GM19328 (cell line): ENCODE results near the gene PSMC4.
A peak's percentile ranks its signal among the peaks of the same experiment; 100 is the strongest.

Source experiments
- ATAC-seq: cut with Tn5 transposase; IDR thresholded peaks from one replicate; pipeline ENCODE4 v1.9.1; 2021; ENCODE audit warnings: mild to moderate bottlenecking, moderate library complexity; ENCODE audit not compliant: unreplicated experiment

PSMC4 gene

DNA sequence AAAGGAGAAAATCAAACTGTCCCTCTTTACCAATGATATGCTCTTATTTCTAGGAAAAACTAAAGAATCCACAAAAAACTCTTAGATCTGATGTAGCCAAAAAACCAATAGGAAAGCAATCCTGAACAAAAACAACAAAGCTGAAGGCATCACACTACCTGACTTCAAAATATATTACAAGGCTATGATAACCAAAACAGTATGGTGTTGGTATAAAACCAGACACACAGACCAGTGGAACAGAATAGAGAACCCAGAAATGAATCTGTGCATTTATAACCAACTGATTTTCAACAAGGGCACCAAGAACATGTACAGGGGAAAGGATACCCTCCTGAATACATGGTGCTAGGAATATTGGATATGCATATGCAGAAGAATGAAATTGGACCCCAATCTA, 16.2 kb downstream of the PSMC4 start:
- ATAC-seq, result no peak

DNA sequence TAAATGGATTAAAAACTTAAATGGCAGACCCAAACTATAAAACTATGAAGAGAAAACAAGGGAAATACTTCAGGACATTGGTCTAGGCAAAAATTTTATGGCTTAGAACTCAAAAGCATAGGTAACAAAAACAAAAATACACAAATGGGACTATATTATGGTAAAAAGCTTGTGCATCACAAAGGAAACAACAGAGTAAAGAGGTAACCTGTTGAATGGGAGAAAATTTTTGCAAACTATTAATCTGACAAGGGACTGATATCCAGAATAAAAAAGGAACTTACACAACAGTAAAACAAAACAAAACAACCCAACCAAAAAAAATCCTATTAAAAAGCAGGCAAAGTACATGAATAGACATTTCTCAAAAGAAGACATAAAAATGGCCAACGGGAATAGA, 16.6 kb downstream of the PSMC4 start:
- ATAC-seq, result no peak

DNA sequence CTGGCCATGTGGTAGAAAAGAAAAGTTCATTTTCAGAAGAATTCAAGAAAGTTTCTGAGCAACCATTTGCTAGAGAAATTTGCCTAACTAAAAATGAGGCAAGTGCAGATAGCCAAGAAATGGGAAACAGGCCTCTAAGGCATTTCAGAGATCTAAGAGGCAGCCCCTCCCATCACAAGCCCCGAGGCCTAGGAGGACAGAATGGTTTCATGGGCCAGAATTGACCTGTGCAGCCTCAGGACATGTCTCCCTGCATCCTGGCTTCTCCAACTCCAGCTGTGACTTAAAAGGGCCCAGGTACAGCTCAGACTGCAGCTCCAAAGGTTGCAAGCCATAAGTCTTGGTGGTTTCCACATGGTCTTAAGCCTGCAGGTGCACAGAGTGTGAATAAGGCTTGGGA, 22.6 kb downstream of the PSMC4 start:
- no peak for ATAC-seq

DNA sequence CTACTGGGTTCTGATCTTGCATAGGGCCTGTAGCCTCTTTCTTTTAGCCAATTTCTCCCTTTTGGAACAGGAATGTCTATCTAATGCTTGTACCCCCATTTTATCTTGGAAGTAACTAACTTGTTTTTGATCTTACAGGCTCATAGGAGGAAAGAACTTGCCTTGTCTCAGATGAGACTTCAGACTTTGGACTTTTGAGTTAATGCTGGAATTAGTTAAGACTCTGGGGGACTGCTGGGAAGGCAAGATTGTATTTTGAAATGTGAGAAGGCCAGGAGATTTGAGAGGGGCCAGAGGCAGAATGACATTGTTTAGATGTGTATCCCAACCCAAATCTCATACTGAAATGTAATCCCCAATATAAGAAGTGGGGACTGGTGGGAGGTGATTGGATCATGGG, 23.4 kb downstream of the PSMC4 start:
- ATAC-seq, result no peak

DNA sequence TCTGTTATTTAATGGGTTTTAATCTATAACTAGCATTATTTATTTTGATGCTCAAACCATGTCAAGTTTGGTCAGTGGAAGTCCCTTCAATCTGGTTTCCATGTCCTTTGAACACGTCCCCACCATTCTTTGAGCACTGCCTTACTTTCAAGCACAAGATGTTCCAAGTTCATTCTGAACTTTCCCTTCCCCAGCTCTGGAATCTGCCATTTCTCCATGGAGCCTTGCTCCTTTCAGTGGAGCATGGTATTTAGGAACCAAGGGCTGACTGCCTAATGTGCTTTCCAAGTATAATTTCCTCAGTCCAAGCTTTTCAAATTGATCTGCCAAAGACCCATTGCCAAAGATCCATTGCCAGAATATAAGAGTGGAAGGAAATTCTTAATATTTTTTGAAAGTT, 24.8 kb downstream of the PSMC4 start:
- no peak for ATAC-seq

DNA sequence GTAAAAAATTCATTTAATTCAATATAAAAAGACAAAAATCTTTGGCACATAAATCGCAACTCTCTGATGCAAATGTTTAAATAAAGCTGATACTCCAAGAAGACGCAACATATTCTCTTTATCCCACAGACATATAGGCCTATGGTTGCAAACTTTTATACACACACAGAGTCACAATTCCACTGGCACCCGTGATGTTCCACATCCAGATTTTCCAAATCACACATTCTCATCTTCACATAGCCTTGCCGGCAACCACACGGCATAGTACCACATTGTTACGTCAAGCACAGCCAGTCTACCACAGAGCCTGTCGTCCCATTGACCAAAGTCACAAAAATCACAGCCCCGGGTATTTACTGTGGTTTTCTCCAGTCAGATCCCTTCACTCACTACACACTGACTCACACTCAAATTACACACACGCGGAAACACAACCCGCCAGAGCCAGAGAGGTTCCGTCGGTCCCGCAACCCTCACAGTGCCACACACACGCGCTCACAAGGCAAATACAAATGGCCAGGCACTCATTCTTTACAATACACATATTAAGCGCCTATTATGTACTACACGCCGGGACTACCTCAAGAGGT, 25.3 kb downstream of the PSMC4 start:
- peak; percentile 19 for ATAC-seq

DNA sequence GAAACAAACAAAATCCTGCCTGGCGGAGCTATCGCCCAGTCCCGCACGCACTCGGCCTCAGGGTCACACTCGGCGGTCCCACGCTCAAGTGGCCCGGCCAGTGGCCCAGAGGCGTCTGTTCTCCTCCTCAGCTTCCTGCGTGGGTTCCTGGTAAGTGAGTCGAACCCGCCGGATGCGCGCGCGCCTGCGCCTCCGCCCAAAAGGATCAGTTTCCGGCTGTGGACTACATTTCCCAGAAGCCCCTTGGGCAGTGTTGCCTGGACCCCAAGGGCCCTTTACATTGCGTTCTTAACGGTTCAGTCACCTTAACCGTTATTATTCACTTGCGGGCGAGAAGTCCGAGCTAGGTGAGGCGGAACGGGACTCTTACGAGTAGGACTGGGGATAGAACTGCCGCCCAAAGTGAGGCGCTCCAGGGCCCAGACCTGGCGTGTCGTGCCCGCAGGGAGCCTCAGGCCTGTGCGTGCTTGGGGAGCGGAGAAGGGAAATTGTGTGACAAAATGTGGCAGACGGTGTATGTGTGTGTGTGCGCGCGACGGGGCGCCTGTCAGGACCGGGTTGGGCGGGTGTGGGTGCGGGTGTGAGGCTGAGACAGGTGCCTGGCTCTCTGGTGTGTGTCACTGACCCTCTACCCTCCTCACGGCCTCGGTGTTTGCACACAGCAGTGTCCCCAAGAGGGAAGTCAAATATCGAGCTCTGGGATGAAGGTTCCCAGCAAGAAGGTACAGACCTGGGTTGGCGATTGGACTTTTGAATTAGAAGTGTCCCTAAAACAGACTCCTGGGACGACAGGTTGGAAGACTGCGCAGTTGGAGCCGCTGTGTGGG, 26.1 kb downstream of the PSMC4 start, which contains the start of gene ZNF546:
Gene ZNF546, plus strand, starts transcription at position 250 of the 827 bp plus-strand sequence. CDS start 1,267 bp downstream, outside the sequence.
- ATAC-seq, result peak; percentile 82

DNA sequence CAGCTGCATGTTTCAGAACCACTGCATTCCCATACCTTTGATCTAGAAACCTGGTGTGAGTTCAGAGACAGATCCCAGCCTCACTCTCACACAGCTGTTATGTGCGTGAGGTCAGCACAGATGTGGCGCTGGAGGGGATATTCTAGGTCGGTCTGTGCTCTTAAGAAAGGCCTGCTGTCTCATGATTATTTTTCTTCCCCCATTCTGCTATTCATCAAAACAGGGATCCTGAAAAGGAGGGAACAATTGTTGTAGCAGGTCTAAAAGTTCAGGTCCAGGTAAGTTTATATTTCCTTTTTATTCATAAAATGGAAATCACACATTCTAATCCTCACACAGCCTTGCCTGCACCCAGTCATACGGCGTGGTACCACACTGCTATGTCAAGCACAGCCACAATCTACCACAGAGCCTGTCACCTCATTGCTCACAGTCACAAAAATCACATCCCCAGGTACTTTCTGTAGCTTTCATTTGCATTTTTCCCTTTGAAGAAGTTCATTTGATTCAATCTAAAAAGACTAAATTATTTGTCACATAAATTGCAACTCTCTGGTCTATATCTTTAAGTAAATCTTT, 26.8 kb downstream of the PSMC4 start:
- no peak for ATAC-seq

DNA sequence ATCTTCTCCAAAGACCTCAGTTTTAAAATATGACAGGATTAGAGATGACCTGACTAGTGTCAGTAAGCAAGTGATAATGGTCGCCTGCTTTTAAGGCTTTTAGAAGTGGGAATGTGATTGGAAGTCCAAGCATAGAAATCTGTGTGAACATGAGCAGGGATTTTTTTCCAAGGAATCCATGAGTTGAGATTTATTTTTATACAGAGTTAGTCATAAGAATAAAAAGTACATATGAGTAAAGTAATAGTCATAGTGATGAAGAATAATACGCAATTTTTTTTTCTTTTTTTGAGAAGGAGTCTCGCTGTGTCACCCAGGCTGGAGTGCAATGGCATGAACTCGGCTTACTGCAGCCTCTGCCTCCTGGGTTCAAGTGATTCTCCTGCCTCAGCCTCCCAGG, 27.5 kb downstream of the PSMC4 start:
- no peak for ATAC-seq

DNA sequence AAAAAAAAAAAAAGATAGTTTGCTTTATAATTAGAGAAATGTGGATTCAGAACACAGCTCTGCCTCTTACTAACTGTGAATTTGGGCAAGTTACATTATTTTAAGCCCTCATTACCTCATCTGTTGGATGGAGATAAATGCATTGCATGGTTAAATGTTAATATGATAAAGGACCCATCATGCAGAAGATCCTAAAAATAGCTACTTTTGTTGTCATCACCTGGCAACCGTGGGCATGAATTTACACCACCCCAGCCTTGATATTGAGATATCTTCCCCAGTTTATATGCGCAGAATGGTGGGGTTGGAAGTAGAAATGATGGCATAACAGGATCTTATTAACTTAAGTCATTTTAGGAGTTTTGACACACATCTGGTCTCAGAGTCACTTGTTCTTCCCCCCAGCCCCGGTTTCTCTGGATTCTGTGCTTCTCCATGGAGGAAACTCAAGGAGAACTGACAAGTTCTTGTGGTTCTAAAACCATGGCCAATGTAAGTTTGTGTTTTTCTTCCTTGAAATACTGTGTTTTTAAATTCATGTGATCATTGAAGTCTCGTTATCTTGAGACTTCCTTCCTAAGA, 34.8 kb downstream of the PSMC4 start:
- no peak for ATAC-seq

DNA sequence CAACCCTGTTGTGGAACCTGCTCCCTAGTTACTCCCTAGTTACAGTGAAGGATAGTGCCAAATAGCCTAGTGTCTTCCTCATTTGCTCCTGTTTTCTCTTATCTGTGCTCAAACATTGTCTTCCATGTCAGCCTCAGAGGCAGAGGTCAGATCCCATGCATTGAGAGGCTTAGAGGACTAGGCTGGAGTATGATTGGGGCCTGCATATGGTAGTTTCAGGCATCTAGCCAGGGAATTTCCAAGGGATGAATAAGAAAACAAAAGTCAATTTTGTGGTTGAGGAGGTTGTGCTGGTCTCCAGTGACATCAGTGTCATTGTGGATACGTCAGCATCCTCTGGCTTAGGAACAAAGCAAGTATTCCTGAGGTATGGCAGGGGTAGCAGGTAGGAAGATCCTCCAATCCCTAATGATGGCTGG, 35.3 kb downstream of the PSMC4 start:
- ATAC-seq, result no peak

DNA sequence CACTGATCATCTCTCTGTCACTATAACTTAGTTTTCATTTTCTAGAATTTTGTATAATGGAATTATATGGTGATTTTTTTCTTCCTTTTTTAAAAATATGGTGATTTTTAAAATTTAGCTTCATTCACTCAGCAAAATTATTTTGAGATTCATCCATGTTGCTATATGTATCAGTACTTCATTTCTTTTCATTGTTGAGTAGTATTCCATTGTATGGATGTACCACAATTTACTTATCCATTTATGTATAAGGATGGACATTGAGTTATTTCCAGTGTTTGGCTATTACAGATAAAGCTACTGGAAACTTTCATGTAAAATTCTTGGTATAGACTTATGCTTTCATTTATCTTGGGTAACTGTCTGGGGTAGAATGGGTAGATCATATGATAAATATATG, 38.7 kb downstream of the PSMC4 start:
- no peak for ATAC-seq

DNA sequence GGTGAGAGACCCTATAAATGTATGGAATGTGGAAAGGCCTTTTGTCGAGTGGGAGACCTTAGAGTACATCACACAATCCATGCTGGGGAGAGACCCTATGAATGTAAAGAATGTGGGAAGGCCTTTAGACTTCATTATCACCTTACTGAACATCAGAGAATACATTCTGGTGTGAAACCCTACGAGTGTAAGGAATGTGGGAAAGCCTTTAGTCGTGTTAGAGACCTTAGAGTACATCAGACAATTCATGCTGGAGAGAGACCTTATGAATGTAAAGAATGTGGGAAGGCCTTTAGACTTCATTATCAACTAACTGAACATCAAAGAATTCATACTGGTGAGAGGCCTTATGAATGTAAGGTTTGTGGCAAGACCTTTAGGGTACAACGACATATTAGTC, 43.0 kb downstream of the PSMC4 start:
- no peak for ATAC-seq

DNA sequence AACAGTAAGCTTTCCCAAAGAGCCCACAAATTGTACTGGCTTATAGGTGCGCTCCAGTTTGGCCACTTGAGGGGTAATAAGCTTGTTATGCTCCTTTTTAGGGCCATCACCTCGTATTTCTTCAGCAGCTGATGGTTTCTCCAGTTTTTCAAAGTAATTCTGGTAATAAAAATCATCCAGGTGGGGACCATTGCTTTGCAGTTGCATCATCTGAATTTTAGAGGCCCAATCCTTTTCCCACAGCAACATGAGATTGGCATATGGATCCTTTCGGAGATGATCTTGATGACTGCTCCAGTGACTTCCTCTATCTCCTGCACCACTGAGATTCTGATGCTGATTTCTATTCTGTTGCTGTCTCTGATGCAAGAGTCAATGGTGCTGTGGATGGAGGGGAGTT, 53.0 kb downstream of the PSMC4 start:
- ATAC-seq, result no peak

DNA sequence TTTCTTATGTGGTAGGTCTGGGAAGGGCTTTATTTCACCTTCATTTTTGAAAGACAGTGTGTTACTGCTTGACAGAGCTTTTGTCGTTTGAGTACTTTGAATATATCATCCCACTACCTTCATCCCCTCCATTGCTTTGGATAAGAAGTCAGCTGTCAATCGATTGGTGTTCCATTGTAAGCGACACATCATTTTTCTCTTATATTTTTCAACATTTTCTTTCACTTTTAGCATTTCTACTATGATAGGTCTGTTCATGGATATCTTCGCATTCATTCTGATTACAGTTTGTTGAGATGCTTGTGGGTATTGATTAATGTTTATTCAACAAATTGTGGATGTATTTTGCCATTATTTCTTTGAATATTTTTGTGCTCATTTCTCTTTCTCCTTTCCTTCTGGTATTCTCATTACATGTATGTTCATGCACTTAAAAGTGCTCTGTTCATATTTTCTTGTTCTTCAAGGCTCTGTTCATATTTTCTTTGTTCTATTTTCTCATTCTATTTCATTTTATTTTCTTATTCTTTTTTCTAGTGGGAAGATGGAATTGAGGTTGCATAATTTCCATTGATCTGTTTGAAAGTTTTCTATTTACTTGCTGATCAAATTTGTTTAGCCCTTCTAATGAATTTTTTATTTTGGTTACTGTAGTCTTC, 55.1 kb downstream of the PSMC4 start:
- ATAC-seq, result no peak

DNA sequence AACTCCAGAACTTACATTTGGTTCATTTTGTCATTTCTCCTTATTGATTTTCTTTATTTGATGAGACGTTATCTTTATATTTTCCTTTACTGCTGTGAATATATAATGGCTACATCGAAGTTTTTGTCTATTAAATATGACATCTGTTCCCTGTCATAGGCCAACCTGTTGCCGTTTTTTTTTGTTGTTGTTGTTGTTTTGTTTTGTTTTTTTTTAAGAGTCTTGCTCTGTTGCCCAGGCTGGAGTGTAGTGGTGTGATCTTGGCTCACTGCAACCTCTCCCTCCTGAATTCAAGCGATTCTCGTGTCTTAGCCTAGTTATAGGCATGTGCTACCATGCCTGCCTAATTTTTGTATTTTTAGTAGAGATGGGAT, 55.6 kb downstream of the PSMC4 start:
- no peak for ATAC-seq
